HG03139 (cell line): ENCODE results near the gene IRS1.

Source experiments
- ATAC-seq: cut with Tn5 transposase; IDR thresholded peaks from one replicate; pipeline ENCODE4 v1.9.1; 2021; ENCODE audit not compliant: unreplicated experiment

Gene IRS1

DNA sequence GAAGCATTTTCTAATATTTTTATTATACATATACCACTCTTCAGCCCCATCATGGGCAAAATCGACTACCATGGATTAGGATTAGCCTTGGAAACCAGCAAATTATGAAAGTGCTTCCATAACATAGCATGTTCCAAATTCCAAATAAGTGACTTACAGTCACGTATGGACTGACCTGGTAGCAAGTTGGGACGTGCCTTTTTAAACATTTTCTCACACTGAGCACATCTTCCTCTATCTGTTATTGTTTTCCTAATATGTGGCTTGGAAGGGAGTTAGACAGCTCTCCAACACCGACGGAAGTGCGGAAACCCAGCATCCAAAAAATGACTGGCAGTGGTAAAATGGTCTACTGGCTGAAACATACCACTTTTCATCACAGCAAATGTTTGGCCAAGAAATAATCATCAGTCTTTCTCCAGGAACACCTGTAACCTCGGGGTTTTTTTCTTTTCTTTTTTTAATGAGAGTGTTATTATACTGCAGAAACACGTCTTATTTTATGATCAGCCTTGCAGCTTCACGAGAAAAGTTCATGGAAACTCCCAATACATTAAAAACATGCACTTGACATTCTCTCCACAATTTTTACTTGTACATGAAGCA, 107.0 kb downstream of the IRS1 start:
- no peak for ATAC-seq

DNA sequence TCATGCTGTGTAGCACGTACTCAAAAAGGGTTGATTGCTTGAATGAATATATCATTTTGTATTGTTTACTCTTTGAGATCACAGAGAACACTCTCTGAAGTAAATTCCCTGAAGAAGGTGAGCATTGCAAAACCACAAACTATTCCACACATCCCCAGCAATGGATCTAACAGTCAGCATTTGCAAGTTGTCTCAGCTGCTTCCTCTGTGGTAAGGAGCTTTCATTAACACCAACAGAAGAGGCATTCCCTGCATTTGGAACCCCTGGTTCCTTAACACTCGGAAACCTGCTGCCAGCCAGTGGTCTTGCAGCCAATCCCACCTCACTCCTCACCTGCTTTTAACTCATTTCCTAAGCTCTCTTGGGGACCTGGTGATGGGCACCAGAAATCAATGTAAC, 108.4 kb downstream of the IRS1 start:
- ATAC-seq = no peak

DNA sequence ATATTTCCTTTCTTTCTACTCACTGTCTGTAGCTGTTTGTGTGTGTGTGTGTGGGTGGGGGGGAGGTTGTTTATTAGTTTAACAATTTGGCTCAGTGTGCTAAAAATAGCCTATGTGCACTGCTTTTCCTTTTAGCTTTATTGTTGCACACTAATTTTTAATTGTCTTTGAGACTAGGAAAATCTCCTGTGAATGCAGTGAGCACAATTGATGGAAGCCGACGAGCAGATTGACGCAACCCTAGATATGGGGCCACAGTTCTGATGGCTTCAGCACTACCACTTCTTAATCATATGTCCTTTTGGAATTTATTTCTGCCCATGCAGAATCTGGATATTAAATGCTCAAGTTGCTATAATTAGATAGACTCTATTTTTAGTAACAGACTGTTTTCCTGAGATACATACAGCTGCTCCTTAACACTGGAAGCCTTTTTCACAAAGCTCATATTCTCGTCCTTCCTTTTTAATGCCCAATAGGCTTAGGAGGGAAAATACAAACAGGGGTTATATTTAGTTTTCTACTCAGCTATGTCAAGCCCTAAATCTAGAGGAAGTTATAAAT, 109.1 kb downstream of the IRS1 start:
- no peak for ATAC-seq

DNA sequence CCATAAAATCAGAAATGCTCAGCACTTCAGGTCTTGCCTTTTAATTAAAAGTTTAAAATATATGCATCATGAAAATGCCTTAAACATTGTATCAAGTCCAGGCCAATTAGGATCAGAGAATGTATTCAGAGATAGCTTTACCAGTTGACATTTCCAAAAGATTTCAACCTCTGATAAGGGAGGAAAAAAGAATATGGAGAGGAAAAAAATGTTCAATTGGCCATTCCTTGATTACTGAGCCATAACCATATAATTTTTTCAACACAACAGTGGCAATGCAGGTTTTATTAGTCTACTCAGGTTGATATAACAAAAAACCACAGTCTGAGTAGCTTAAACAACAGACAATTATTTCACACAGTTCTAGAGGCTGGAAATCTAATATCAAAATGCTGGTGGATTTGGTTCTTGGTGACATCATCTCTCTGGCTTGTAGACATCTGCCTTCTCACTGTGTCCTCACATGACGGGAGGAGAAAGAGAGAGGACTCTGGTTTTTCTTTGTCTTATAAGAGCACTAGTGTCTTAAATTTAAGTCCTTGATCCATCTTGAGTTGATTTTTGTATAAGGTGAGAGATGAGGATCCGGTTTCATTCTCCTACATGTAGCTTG, 111.9 kb downstream of the IRS1 start:
- ATAC-seq = no peak

DNA sequence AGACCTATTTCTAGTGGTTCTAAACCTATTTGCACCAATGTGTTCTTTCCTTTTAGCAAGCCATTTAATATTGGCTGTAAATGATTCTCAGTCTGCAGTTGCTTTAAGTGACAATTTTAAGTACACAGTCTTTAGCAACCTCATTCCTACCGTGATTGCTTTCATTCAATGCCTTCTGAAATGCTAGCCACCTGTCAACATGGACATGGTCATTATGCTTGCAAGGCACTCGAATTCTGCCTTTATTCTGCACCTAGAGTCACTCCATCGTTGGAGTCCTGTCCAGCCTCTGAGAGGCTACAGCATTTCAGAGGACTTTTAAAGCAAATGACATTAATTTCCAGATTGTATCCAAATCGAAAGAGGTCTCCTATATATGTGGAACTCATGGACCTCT, 115.1 kb downstream of the IRS1 start:
- ATAC-seq = no peak

DNA sequence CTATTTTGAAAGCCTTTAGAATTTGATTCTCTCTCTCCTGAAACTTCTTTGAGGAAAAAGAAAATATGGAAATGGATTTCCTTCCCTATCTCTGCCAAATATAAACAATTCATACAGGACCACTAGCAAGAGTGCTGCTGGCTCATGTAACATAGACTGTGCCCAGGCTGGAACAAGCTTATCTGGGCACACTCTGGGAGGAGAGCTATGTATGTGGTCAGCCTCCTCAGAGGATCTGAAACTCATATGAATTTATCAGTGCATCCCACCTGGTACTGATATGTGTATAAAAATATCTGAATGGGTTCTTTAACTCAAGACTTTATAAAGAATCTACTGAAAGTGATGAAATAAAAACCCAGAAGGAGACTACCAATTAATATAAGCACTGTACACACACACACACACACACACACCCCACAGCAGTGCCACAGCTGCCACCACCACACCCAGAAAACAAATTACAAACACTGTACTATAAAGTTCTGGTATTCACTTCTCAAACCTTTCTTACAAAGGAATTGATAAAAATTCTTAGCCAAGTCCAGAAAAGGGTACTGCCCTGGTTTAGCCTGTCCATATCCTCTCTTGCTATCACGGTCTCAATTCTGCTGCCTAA, 115.6 kb downstream of the IRS1 start:
- ATAC-seq = no peak

DNA sequence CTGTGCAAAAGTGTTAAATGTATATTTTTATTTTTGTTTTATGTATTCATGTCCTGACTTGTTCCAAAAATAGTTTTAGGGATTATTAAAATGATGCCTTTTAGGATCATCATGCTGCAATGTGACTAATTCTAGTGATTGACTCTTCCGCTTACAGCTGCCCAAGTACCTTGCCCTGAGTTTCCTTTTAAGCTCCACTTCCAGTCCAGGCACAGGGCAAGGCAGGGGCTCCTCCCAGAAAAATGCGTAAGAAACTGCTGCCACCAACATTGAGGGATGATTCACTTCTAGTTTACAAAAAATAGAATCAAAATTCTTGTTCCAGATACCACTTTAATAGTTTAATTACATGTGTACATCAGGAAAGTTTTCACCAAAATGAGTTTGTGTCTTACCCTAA, 116.4 kb downstream of the IRS1 start:
- no peak for ATAC-seq
